GM21529 (cell line): ENCODE data around the gene SMARCD3.

Experiments used
- ATAC-seq: cut with Tn5 transposase; IDR thresholded peaks from one replicate; pipeline ENCODE4 v1.9.1; 2021; ENCODE audit not compliant: unreplicated experiment

The SMARCD3 gene

GRCh38 chr7:151249732-151250072 is 1.2 kb upstream of the SMARCD3 start:
- ATAC-seq = no peak

- no peak for ATAC-seq
Measured at GRCh38 chr7:151249034-151249731, 689 bp upstream of the SMARCD3 start.

GRCh38 chr7:151247611-151248345 is 716 bp downstream of the SMARCD3 start:
- no peak for ATAC-seq

GRCh38 chr7:151246851-151247580 is 1.5 kb downstream of the SMARCD3 start:
- ATAC-seq = no peak

GRCh38 chr7:151246102-151246850 is 2.2 kb downstream of the SMARCD3 start:
- no peak for ATAC-seq

GRCh38 chr7:151245360-151246101 is 3.0 kb downstream of the SMARCD3 start:
- ATAC-seq = peak; percentile 43

- no peak for ATAC-seq
Measured at GRCh38 chr7:151244841-151245346, 3.6 kb downstream of the SMARCD3 start.

GRCh38 chr7:151244196-151244840 is 4.2 kb downstream of the SMARCD3 start:
- no peak for ATAC-seq

GRCh38 chr7:151243408-151244195 is 4.9 kb downstream of the SMARCD3 start:
- peak; percentile 39 for ATAC-seq

GRCh38 chr7:151243045-151243349 is 5.5 kb downstream of the SMARCD3 start:
- ATAC-seq = no peak

- no peak for ATAC-seq
Measured at GRCh38 chr7:151242159-151243044, 6.1 kb downstream of the SMARCD3 start.

GRCh38 chr7:151241755-151242096 is 6.8 kb downstream of the SMARCD3 start:
- ATAC-seq = no peak

GRCh38 chr7:151240942-151241754 is 7.3 kb downstream of the SMARCD3 start:
- ATAC-seq = no peak

- ATAC-seq = no peak
Measured at GRCh38 chr7:151240536-151240935, 8.0 kb downstream of the SMARCD3 start.

- no peak for ATAC-seq
Measured at GRCh38 chr7:151239837-151240459, 8.5 kb downstream of the SMARCD3 start.

- ATAC-seq = no peak
Measured at GRCh38 chr7:151238924-151239836, 9.3 kb downstream of the SMARCD3 start.
